Smooth muscle cell of the brain vasculature (primary cell): ENCODE data around the gene DCP2.

ENCODE experiments used
- DNase-seq: peaks from one replicate; pipeline ENCODE4 v3.0.0-alpha.2; 2012; ENCODE audit warnings: low read depth, low spot score

Gene DCP2

GRCh38 chr5:113020461-113021273 is 44.1 kb downstream of the DCP2 start:
- DNase-seq: no peak

- DNase-seq: no peak
These were observed 46.1 kb downstream of the DCP2 start for GRCh38 chr5:113022661-113023060.

- no peak for DNase-seq
These were observed 47.6 kb downstream of the DCP2 start for GRCh38 chr5:113024076-113024697.

GRCh38 chr5:113025596-113025995 is 49.0 kb downstream of the DCP2 start:
- no peak for DNase-seq

- DNase-seq: no peak
These were observed 49.6 kb downstream of the DCP2 start for GRCh38 chr5:113026211-113026610.

GRCh38 chr5:113027015-113027414 is 50.4 kb downstream of the DCP2 start:
- DNase-seq: no peak

GRCh38 chr5:113027431-113027830 is 50.8 kb downstream of the DCP2 start:
- no peak for DNase-seq

- no peak for DNase-seq
These were observed 53.0 kb downstream of the DCP2 start for GRCh38 chr5:113029614-113030013.

- DNase-seq: no peak
These were observed 54.5 kb downstream of the DCP2 start for GRCh38 chr5:113031104-113031503.

- no peak for DNase-seq
These were observed 55.0 kb downstream of the DCP2 start for GRCh38 chr5:113031557-113031956.

GRCh38 chr5:113034182-113034773 is 57.7 kb downstream of the DCP2 start:
- no peak for DNase-seq

GRCh38 chr5:113035096-113035495 is 58.5 kb downstream of the DCP2 start:
- no peak for DNase-seq

- DNase-seq: no peak
These were observed 59.7 kb downstream of the DCP2 start for GRCh38 chr5:113036321-113036720.

- no peak for DNase-seq
These were observed 60.2 kb downstream of the DCP2 start for GRCh38 chr5:113036826-113037225.

GRCh38 chr5:113038136-113038535 is 61.5 kb downstream of the DCP2 start:
- no peak for DNase-seq

- DNase-seq: no peak
These were observed 62.1 kb downstream of the DCP2 start for GRCh38 chr5:113038714-113039113.

GRCh38 chr5:113039229-113039933 is 62.8 kb downstream of the DCP2 start:
- DNase-seq: no peak

- no peak for DNase-seq
These were observed 63.3 kb downstream of the DCP2 start for GRCh38 chr5:113039934-113040285.

GRCh38 chr5:113040672-113041260 is 64.2 kb downstream of the DCP2 start:
- DNase-seq: no peak

GRCh38 chr5:113042491-113043243 is 66.1 kb downstream of the DCP2 start:
- DNase-seq: no peak

GRCh38 chr5:113043491-113043931 is 66.9 kb downstream of the DCP2 start:
- DNase-seq: no peak
